ENCODE measurements around the gene PTBP1.
"Not testable (repeated sequence)": the region's sequence is repeated elsewhere in the genome, so short reads cannot be mapped to it uniquely, and the experiment has no call there.

The PTBP1 gene

DNA sequence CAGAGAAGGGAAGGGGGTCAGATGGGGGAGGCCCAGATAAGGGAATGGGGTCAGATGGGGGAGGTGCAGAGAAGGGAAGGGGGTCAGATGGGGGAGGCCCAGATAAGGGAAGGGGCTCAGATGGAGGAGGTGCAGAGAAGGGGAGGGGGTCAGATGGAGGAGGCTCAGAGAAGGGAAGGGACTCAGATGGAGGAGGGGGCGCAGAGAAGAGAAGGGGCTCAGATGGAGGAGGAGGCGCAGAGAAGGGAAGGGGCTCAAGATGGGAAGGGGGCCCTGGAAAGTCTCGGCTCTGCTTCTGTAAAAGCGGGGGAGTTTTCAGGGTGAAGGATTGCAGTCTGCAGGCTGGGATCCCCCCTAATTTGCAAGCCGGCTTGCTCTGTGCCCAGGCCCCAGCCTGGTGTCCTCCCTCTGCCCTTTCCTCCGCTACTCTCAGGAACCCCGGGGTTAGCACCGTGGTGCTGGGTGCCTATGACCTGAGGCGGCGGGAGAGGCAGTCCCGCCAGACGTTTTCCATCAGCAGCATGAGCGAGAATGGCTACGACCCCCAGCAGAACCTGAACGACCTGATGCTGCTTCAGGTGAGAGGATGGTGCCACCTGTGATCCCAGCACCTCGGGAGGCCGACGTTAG, 32.0 kb downstream of the PTBP1 start:
- DNase-seq (ENCODE audit: low read depth): no peak

DNA sequence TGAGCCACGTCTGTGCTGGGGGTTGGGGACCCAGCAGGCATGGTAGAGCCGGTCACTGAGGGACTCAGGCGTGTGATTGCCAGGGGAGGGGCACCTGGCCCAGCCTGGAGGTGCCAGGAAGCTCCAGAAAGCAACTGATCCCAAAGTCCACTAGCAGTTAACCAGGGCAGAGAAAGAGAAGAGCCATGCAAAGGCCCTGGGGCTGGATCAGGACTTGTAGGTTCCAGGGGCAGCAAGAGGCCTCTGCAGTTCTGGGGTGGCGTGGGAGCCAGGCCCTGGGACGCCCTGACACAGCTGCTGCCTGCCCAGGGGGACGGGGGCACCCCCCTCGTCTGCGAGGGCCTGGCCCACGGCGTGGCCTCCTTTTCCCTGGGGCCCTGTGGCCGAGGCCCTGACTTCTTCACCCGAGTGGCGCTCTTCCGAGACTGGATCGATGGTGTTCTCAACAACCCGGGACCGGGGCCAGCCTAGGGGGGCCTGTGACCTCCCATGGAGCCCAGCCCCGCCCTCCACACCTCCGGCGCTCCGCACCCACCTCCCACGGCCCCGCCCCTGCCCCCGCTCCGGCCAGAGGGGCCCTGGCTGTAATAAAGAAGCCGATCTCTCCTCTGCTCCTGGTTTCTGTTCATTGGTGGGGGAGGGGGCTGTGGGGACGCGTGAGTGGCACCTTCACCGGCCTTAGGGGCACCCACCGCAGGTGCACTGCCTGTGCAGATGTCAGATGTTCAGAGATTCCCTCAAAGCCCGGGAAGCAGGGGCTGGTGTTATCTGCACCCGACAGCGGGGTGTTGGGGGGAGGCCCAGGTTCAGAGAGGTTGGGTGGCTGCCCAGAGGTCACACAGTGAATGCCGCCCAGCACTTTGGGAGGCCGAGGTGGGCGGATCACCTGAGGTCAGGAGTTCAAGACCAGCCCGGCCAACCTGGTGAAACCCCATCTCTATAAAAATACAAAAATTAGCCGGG, 34.4 kb downstream of the PTBP1 start:
- no peak for DNase-seq (ENCODE audit: low read depth)

DNA sequence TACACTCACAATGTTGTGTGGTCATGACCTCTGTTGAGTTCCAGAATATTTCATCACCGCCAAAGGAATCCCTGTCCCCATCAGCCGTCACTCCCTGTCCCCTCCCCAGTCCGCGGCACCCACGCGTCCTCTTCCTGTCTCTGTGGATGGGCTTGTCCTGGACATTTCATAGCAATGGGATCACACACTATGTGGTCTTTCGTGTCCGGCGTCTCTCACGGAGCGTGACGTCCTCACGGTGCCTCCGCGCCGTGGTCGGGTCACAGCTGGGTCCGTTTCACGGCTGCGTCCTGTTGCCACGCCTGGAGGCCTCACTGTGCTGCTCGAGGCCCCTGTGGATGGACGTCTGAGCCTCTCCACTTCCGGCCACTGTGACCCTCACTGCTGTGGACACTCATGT, 37.0 kb downstream of the PTBP1 start:
- no peak for DNase-seq (ENCODE audit: low read depth)

DNA sequence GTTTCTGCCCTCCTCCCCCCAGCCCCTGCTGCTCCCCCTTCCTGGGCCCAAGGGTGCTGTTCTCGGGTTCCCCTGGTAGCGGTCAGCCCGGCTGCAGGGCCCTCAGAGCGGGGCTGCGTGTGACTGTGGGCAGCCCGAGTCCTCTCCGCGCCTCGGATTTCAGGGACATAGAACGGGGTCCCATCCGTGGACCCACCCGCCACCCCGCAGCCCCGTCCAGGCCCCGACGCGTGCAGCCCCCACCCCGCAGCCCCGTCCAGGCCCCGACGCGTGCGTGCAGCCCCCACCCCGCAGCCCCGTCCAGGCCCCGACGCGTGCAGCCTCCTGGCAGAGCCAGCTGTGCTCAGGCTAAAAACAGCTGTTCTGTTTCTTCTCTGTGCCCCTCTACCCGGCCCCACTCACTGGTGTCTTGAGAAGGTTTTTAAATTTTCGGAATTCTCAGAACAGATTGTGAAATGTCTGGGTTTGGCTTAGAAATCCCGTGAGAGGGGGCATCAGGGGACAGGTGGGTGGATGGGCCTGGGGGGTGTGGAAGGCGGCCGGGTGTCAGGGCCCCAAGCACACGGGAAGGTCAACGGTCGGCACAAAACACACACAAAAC, 38.1 kb downstream of the PTBP1 start:
- DNase-seq (ENCODE audit: low read depth): no peak

DNA sequence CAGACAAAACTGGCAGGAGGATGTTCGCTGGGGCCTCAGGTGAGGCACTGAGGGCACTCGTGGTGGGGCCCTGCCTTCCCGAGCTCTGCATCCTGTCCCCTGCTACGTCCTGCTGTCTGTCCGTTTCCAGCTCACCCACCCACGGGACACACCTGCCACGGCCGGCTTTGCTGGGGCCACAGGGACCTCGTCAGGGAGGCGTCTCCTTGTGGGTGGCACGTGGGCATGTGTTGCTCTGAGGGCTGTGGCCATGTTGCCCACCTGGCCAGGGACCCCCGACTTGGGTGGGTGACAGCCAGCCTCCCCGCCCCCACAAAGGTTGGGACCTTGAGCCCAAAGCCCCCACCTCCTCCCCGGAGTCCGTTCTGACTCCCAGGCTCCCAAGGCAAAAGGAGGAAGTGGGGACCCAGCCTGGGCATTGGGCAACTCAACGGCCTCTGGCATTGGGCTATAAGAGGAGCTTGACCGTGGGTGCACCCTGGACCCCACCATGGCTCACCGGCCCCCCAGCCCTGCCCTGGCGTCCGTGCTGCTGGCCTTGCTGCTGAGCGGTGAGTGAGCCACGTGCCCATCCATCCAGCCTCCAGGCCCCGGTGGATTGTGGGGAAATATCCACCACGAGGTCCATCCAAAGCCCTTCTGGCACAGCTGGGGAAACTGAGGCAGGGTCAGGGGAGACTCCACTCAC, 43.4 kb downstream of the PTBP1 start, which contains the start of gene PRTN3:
TSS of gene PRTN3 (plus strand) at position 481 of the 688 bp plus-strand sequence. CDS start at position 491, 10 bp downstream.
- DNase-seq (ENCODE audit: low read depth): no peak

DNA sequence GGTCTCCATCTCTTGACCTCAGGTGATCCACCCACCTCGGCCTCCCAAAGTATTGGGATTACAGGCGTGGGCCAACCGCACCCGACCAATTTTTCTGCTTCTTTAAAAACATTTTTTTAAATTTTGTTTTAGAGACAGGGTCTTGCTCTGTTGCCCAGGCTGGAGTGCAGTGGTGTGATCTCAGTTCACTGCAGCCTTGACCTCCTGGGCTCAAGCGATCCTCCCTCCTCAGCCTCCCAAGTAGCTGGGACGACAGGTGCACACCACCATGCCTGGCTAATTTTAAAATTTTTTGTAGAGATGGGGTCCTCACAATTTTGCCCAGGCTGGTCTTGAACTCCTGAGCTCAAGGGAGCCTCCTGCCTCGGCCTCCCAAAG, 45.5 kb downstream of the PTBP1 start:
- not testable (repeated sequence) for DNase-seq (ENCODE audit: low read depth)

DNA sequence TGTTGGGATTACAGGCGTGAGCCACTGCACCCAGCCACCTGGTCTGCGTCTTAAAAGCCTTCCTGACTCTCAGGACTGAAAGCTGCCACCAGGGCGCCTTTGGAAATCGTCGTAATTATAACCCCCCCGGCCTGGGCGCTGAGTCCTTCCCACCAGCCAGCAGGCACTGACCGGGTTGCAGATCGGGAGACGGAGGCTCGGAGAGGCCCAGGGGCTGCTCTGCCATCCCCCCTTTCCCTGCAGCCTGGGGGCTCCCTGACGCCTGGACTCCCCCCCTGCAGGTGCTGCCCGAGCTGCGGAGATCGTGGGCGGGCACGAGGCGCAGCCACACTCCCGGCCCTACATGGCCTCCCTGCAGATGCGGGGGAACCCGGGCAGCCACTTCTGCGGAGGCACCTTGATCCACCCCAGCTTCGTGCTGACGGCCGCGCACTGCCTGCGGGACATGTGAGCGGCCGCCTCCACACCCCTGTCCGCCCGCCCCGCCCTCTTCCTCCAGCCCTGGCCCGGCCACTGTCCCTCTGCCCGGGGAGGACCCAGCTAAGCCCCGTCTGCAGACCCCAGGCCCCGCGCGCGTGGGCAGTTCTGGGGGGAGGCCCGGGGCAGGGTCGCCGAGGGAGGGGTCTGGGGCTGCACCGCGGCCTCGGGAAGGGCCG, 46.1 kb downstream of the PTBP1 start:
- no peak for DNase-seq (ENCODE audit: low read depth)

DNA sequence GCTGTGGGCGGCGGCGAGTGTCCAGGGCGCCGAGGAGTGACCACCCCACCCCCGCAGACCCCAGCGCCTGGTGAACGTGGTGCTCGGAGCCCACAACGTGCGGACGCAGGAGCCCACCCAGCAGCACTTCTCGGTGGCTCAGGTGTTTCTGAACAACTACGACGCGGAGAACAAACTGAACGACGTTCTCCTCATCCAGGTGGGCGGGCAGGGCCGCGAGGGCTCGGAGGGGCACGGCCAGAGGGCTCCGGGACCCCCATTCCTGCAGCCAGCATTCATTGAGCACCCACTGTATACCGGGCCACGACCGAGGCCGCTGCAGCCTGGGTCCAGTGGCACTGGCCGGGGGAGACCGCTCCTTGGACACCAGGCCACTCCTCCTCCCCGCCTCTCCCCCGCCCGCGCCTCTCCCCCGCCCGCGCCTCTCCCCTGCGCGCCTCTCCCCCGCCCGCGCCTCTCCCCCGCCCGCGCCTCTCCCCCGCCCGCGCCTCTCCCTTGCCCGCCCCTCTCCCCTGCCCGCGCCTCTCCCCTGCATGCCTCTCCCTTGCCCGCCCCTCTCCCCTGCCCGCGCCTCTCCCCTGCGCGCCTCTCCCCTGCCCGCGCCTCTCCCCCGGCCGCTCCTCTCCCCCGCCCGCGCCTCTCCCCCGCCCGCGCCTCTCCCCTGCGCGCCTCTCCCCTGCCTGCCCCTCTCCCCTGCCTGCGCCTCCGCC, 46.7 kb downstream of the PTBP1 start:
- no peak for DNase-seq (ENCODE audit: low read depth)

DNA sequence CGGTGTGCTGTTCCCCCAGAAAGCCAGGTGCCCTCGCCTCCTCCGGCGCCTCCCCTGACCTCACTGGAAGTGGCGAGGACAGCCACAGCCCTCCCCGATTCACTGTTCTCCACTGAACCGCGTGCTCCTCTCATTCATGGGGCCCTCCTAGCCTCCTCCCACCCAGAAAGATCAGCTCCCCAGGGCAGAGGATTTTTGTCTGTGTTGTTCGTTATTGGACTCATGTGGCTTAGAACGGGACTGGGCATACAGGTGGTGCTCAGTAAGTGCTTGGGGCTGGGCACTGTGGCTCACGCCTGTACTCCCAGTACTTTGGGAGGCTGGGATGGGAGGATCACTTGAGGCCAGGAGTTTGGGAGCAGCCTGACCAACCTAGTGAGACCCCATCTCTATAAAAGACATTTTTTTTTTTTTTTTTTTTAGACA, 47.3 kb downstream of the PTBP1 start:
- DNase-seq (ENCODE audit: low read depth): no peak

DNA sequence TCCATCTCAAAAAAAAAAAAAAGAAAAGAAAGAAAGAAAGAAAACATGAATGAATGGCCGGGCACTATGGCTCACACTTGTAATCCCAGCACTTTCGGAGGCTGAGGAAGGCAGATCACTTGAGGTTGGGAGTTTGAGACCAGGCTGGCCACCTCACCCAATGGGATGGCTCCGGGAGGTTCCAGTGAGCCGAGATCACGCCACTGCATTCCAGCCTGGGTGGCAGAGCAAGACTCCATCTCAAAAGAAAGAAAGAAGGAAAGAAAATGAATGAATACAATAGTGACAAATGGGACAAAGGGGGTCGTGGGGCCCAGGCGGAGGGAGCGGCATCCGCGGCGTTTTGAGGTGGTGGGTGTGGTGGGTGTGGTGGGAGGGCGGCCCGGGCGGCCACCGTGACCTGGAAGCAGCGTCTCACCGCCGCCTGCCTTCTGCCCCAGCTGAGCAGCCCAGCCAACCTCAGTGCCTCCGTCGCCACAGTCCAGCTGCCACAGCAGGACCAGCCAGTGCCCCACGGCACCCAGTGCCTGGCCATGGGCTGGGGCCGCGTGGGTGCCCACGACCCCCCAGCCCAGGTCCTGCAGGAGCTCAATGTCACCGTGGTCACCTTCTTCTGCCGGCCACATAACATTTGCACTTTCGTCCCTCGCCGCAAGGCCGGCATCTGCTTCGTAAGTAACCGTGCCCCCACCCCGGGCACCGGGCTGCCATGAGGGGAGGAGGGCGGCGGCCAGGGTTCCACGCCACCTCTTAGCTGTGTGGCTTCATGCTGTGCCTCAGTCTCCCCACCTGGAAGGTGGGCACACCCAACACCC, 48.7 kb downstream of the PTBP1 start:
- DNase-seq (ENCODE audit: low read depth): no peak

DNA sequence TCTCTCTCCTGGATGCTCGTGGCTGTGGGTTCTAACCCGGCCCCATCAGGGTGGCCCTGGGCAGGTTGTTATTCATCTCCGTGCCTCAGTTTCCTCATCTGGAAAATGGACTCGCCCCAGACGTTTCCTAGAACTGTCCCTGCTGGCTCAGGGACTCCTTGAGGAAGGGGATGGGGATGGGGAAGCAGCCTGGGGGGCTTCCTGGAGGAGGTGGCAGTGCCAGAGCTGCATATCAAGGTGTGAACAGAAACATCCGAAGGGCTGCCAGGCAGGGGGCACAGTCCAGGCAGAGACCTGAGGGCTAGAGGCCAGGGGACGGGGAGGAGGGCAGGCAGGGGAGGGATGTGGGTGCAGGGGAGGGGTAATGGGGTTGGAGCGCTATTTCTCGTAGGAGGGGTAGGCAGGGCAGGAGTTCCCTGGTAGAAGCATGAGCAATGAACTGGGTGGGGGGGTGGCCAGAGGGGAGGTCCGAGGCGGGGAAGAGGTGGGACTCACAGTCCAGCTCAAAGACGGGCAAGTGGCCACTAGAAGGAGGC, 51.2 kb downstream of the PTBP1 start:
- DNase-seq (ENCODE audit: low read depth): no peak

DNA sequence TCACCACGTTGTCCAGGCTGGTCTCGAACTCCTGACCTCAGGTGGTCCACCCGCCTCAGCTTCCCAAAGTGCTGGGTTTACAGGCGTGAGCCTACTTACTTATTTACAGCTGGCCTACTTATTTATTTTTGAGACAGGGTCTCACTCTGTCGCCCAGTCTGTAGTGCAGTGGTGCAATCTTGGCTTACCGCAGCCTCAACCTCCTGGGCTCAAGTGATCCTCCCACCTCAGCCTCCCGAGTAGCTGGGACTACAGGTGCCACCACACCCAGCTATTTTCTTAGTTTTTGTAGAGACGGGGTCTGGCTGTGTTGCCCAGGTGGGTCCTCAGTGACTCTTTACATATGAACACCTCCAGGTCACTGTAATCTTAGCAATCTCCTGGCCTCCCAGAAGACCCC, 51.9 kb downstream of the PTBP1 start:
- DNase-seq (ENCODE audit: low read depth): not testable (repeated sequence)

DNA sequence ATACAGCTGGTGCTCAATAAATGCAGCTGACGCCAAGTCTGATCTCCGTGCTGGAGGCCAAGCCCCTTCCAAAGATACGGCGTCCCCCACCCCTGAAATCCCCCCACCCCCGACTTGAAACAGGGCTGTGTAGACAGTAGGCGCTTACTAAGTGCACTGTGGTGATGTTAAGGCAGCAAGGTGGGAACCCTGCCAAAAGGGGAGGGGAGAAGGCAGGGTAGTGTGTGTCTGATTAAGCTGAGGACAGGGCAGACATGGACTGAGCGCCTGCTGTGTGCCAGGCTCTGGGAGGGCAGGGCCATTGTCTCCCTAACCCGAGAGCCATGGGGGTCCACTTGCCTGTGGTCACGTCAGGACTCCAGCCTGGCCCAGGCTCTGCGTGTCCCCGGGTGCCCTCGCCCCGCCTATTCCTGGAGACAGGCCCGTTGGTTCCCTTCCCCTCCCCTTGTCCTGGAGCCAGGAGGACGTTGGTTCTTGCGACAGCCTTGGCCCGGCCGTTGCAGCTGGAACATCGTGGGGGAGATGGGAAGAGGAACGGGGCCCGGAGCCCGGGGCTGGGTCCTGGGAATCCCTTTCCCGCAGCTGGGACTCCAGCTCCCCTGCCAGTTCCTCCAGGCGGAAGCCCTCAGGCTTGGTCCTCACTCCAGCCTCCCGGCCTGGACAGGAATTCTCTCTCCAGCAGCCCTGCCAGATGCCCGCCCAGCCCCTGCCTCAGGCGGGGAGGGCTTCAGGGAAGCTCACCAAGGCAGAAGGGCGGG, 53.1 kb downstream of the PTBP1 start:
- DNase-seq (ENCODE audit: low read depth): no peak

DNA sequence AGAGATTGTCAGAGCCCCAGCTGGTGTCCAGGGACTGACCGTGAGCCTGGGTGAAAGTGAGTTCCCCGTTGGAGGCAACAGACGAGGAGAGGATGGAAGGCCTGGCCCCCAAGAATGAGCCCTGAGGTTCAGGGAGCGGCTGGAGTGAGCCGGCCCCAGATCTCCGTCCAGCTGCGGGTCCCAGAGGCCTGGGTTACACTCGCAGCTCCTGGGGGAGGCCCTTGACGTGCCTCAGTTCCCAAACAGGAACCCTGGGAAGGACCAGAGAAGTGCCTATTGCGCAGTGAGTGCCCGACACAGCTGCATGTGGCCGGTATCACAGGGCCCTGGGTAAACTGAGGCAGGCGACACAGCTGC, 53.7 kb downstream of the PTBP1 start:
- no peak for DNase-seq (ENCODE audit: low read depth)

DNA sequence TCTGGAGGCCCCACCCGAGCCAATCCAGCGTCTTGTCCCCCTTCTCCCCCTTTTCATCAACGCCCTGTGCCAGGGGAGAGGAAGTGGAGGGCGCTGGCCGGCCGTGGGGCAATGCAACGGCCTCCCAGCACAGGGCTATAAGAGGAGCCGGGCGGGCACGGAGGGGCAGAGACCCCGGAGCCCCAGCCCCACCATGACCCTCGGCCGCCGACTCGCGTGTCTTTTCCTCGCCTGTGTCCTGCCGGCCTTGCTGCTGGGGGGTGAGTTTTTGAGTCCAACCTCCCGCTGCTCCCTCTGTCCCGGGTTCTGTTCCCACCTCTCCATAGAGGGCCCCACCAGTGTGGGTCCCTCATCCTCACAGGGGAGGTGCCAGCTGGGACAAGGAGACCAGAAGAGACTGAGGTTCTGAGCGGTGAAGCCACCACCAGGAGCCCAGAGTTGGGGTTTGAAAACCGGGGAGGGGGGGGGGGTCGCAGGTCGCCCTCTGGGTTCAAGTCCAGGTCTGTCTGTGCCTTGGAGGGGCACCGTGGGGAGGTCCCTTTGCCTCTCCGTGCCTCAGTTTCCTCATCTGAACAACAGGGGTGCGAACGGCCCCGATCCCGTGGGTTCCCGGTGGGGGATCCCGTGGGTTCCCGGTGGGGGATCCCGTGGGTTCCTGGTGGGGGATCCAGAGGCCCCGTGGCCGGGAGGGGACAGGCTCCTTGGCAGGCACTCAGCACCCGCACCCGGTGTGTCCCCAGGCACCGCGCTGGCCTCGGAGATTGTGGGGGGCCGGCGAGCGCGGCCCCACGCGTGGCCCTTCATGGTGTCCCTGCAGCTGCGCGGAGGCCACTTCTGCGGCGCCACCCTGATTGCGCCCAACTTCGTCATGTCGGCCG, 55.1 kb downstream of the PTBP1 start, which contains the start of gene ELANE:
TSS of gene ELANE (plus strand) at position 168 of the 878 bp plus-strand sequence. CDS start at position 194, 26 bp downstream.
- no peak for DNase-seq (ENCODE audit: low read depth)

DNA sequence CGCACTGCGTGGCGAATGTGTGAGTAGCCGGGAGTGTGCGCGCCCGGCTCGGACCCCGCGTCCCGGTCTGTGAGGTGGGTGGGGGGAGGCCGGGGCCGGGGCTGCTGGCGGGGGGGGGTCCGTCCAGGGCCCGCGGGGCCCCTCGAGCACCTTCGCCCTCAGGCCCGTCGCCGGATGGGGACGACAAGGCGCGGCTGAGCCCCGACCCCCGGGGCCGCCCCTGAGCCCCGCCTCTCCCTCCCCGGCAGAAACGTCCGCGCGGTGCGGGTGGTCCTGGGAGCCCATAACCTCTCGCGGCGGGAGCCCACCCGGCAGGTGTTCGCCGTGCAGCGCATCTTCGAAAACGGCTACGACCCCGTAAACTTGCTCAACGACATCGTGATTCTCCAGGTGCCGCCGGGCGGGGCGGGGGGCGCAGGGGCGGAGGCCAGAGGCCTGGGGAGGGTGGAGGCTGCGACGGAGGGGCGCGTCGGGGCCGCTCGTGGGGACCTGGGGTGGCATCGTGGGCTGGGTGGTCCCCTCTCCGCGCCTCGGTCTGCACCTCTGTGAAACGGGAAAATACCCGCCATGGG, 55.8 kb downstream of the PTBP1 start:
- DNase-seq (ENCODE audit: low read depth): no peak

DNA sequence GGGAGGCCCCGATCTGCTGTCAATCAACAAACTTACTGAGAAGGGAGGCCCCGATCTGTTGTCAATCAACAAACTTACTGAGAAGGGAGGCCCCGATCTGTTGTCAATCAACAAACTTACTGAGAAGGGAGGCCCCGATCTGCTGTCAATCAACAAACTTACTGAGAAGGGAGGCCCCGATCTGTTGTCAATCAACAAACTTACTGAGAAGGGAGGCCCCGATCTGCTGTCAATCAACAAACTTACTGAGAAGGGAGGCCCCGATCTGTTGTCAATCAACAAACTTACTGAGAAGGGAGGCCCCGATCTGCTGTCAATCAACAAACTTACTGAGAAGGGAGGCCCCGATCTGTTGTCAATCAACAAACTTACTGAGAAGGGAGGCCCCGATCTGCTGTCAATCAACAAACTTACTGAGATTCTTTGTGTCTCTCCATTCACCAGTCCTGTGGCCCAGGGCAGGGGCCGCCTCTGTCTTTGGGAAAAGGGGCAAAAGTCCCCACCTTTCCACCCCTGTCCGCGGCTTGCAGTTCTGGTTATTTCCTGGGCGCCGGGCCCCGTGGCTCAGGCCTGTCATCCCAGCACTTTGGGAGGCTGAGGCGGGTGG, 56.5 kb downstream of the PTBP1 start:
- DNase-seq (ENCODE audit: low read depth): not testable (repeated sequence)

All from HS-5 (cell line).